Stimulated activated CD4-positive, alpha-beta T cell treated with anti-CD3 and anti-CD28 coated beads, Interleukin-4, amount 100 ng/mL, for 4 hours (primary cell): ENCODE results near the gene EDN2.
A peak's percentile ranks its signal among the peaks of the same experiment; 100 is the strongest.

Source experiments
- DNase-seq, 2 experiments: peaks; one replicate each; pipeline ENCODE4 v3.0.0-alpha.2; 2020

EDN2 gene

GRCh38 chr1:41435570-41436178, 48.8 kb downstream of the EDN2 start:
- no peak for DNase-seq

DNA sequence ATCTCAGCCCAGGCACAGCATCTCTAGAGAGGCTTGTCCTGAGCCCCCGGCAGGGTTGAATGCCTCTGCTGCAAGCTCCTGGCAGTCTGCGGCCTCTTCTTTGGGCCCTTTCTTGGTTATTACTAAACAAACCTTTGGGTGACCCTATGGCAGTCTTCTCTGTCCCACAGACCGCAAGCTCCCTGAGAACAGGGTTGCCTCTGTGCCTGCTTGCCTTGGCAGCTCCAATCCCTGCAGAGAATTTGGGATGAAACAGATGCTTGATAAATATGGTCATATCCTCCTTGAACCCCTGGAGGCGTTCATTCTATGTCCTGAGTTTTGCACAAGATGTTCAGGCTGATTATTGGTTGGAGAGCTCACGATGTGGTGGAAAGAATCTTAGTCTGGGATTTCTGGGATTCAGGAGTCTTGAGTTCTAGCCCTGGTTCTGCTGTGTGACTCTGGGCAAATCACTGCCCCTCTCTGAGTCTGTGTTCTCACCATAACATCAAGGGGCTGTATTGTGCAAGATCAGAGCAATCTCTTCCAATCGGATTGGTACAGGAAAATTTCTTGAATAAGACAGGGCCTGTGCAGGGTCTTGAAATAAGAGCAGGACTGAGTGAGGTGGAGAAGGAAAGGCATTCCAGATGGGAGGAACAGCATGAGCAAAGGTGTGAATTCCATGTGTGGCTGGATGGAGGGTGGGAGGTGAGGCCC, 49.6 kb downstream of the EDN2 start:
- DNase-seq = no peak

GRCh38 chr1:41434306-41434705, 50.2 kb downstream of the EDN2 start:
- DNase-seq = no peak

DNA sequence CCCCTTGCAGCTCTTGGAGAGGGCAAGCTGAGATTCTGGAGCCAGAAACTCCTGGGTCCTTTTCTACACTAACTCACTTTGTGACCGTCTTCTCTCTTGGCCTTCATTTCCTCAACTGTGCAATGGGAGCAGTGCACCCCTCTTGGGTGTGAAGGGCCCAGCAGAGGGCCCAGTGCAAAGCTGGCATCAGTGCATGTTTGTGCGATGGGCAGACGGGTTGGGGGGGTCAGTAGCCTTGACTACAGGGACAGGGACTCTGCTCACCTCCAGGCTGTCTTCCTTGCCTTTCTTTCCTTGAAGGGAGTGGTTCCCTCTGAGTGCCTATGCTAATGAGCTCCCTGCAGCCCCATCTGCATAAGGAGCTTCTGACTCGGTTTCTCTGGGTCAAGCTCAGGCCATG, 51.0 kb downstream of the EDN2 start:
- DNase-seq = no peak

DNA sequence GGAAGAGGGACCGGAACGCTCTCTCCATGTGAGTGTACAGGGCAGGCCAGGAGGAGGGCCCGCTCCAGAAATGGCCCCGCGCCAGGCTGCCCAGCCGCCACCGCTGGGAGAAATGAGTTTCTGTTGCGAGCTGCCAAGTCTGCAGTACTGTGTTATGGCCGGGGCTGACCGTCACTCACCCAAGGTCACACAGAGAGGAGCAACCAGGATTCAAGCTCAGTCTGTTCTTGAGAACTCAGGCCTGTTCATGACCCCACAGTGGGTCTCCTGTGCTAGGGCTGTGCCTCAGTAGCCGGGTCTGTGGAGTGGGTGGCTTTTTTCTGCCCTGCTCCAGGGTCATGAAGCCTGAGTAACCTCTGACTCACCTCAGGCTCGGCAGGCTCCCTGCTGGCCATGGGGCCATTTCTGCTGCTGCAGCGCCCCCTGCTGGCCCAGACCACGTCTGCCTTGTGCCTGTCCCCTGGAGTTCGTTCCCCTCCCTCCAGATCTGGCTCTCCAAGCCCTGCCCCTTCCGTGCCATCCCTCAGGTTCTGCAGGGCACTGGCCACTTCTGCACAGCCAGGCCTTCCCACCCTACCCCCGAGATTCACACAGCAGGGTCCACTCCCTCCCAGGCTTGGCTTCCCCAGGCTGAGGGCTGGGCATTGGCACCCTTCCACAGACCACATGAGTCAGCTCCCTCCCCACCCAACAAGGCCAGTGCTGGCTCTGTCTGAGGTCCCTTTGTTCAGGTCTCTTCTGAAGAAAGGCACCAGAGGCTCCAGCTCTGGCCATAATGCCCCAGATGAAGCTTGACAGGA, 51.8 kb downstream of the EDN2 start:
- DNase-seq = peak; percentile 60 to 68

DNA sequence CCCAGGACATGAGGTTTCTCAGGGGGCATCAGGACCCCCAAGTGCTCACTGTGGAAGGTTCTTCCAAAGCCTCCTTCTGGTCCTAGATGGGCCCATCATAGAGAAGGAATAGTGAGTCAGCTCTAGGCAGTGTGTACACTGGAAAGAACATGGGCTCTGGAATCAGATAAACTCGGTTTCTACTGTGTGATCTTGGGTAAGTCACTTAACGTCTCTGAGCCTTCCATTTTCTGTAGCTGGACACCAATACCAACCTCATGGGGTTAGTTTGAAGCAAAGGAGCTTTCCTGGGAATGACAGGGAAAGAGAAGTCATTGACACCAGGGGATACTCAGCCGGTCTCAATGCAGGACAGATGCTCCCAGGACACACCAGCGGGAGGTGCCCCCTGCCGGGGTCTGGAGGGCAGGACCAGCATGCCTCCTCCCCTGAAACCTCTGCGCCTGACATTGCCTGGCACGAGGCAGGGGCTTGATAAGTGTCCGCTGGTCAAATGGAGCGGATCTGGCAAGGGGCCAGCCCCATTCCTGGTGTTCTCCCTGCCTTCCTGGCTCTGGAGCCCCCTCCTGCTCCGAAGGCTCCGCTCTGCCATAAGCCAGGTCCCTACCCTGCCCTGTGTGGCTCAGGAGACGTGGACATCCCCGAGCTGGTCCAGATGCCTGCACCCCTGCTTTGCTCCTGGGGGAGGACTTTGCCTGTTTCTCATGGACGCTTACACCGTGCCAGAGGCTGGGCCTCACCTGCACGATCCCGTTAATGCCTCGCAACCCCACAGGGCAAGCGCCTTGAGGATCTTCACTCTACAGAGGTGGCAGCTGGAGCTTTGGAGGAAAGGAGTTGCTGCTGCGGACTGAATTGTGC, 52.8 kb downstream of the EDN2 start:
- no peak for DNase-seq

- no peak for DNase-seq
These were observed 53.9 kb downstream of the EDN2 start for GRCh38 chr1:41430582-41430981.

- DNase-seq = no peak
These were observed 54.4 kb downstream of the EDN2 start for GRCh38 chr1:41430069-41430468.

GRCh38 chr1:41429641-41430035, 54.8 kb downstream of the EDN2 start:
- no peak for DNase-seq
